ENCODE results near the gene SPOP. TPM values are rescaled to one million over a fixed set of nuclear protein-coding genes. Genes with fewer than 3 reads are reported as not detected.

Gene SPOP
- total RNA-seq, 1 experiment from 2014 or later: 58.0 TPM

GRCh38 chr17:49603238-49603637 lies 74.7 kb downstream of the SPOP start:
- no peak overlapping the region for H3K4me3 ChIP-seq (ENCODE audit: low read depth in 2 of 2, low read length in 2 of 2)
- ATAC-seq (no peak), DNase-seq (ENCODE audit: low read depth, low spot score) (no peak)
- CTCF ChIA-PET: no interaction called here
- no peaks in the 10 kb centered on the region for H3K4me1 ChIP-seq (ENCODE audit: control insufficient read depth, insufficient read depth, low read length)
- H3K27ac ChIP-seq (ENCODE audit: low read length): no peak overlapping the region
- H3K27me3 ChIP-seq (ENCODE audit: control insufficient read depth, insufficient read depth, low read length): no peaks in the 10 kb centered on the region
- BruUV-seq (replicated peaks): no TSS peak
- intact Hi-C loops (cut with micrococcal nuclease; ENCODE audit: unreplicated experiment): no loop called here
- TF ChIP-seq TCF7L2 (IDR thresholded peaks at IDR 0.05; ENCODE audit: low read depth, low read length): no peak
- in situ Hi-C loops (cut with HindIII; ENCODE audit: low pct_unique_long_range_greater_than_20kb, low sequenced_read_pairs): no loop called here
- H3K9me3 ChIP-seq (ENCODE audit: control insufficient read depth, insufficient read depth, low read depth, low read length): no peaks in the 10 kb centered on the region
- peaks cover 16% of the 10 kb centered on the region for H3K36me3 ChIP-seq (ENCODE audit: control insufficient read depth, insufficient read depth, low read length)
- POLR2A ChIA-PET: no interaction called here

DNA sequence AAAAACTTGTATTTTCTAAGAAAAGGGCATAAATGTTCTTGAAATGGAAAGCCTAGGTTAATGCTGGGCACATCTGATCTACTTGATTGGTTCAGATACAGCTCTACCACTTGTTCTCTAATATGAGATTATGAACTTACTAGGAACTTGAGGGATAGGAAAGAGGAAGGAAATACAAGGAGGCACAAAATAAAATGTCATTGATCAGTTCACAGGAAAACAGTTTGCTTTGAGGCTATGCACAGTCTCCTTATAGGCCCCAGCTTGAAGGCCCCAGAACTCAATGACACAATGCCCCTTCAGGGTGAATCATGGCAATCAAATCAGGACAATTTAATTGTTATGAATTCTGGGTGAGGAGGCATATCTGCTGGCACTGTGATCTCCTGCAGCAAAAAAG lies 75.1 kb downstream of the SPOP start:
- Histone ChIP-seq H3K36me3 (ENCODE audit: control insufficient read depth, insufficient read depth, low read length) (peaks cover 15% of the 10 kb centered on the region), H3K27ac (ENCODE audit: low read length) (no peak overlapping the region), H3K27me3 (ENCODE audit: control insufficient read depth, insufficient read depth, low read length) (no peaks in the 10 kb centered on the region), H3K9me3 (ENCODE audit: control insufficient read depth, insufficient read depth, low read depth, low read length) (no peaks in the 10 kb centered on the region), H3K4me1 (ENCODE audit: control insufficient read depth, insufficient read depth, low read length) (no peaks in the 10 kb centered on the region), H3K4me3 (ENCODE audit: low read depth in 2 of 2, low read length in 2 of 2) (no peak overlapping the region)
- no peak for ATAC-seq
- TF ChIP-seq SIN3A (IDR thresholded peaks at IDR 0.05; ENCODE audit: borderline replicate concordance, insufficient read depth, low read depth, low read length) (no peak), CTCF (IDR thresholded peaks at IDR 0.05) (no peak), POLR2AphosphoS5 (IDR thresholded peaks at IDR 0.05; ENCODE audit: low read depth, low read length) (no peak), TCF7L2 (IDR thresholded peaks at IDR 0.05; ENCODE audit: low read depth, low read length) (no peak)
- TF ChIP-seq, protein P1, sequence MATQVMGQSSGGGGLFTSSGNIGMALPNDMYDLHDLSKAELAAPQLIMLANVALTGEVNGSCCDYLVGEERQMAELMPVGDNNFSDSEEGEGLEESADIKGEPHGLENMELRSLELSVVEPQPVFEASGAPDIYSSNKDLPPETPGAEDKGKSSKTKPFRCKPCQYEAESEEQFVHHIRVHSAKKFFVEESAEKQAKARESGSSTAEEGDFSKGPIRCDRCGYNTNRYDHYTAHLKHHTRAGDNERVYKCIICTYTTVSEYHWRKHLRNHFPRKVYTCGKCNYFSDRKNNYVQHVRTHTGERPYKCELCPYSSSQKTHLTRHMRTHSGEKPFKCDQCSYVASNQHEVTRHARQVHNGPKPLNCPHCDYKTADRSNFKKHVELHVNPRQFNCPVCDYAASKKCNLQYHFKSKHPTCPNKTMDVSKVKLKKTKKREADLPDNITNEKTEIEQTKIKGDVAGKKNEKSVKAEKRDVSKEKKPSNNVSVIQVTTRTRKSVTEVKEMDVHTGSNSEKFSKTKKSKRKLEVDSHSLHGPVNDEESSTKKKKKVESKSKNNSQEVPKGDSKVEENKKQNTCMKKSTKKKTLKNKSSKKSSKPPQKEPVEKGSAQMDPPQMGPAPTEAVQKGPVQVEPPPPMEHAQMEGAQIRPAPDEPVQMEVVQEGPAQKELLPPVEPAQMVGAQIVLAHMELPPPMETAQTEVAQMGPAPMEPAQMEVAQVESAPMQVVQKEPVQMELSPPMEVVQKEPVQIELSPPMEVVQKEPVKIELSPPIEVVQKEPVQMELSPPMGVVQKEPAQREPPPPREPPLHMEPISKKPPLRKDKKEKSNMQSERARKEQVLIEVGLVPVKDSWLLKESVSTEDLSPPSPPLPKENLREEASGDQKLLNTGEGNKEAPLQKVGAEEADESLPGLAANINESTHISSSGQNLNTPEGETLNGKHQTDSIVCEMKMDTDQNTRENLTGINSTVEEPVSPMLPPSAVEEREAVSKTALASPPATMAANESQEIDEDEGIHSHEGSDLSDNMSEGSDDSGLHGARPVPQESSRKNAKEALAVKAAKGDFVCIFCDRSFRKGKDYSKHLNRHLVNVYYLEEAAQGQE (IDR thresholded peaks at IDR 0.05; ENCODE audit: insufficient read depth in 1 of 2, low read depth in 2 of 2, low read length in 1 of 2): no peak
- in situ Hi-C loops (cut with HindIII; ENCODE audit: low pct_unique_long_range_greater_than_20kb, low sequenced_read_pairs) (no loop called here), intact Hi-C loops (cut with micrococcal nuclease; ENCODE audit: unreplicated experiment) (no loop called here)
- POLR2A ChIA-PET: no interaction called here
- BruUV-seq (replicated peaks): no TSS peak
- DNase-seq (ENCODE audit: low read depth, low spot score): no peak
- CTCF ChIA-PET: no interaction called here

GRCh38 chr17:49600949-49601348 lies 76.9 kb downstream of the SPOP start:
- no TSS peak for BruUV-seq (replicated peaks)
- Histone ChIP-seq H3K4me3 (ENCODE audit: low read depth in 2 of 2, low read length in 2 of 2) (no peak overlapping the region), H3K27ac (ENCODE audit: low read length) (no peak overlapping the region), H3K9me3 (ENCODE audit: control insufficient read depth, insufficient read depth, low read depth, low read length) (no peaks in the 10 kb centered on the region), H3K4me1 (ENCODE audit: control insufficient read depth, insufficient read depth, low read length) (no peaks in the 10 kb centered on the region), H3K36me3 (ENCODE audit: control insufficient read depth, insufficient read depth, low read length) (peaks cover 11% of the 10 kb centered on the region), H3K27me3 (ENCODE audit: control insufficient read depth, insufficient read depth, low read length) (no peaks in the 10 kb centered on the region)
- in situ Hi-C loops (cut with HindIII; ENCODE audit: low pct_unique_long_range_greater_than_20kb, low sequenced_read_pairs): no loop called here
- intact Hi-C loops (cut with micrococcal nuclease; ENCODE audit: unreplicated experiment): no loop called here
- DNase-seq (ENCODE audit: low read depth, low spot score): no peak
- POLR2A ChIA-PET: no interaction called here
- ATAC-seq: no peak
- CTCF ChIA-PET: no interaction called here
- no peak for TF ChIP-seq POLR2AphosphoS5 (IDR thresholded peaks at IDR 0.05; ENCODE audit: low read depth, low read length)
- no peak for TF ChIP-seq SIN3A (IDR thresholded peaks at IDR 0.05; ENCODE audit: borderline replicate concordance, insufficient read depth, low read depth, low read length)
- TF ChIP-seq, protein P1 (IDR thresholded peaks at IDR 0.05; ENCODE audit: insufficient read depth in 1 of 2, low read depth in 2 of 2, low read length in 1 of 2): no peak
- TF ChIP-seq TCF7L2 (IDR thresholded peaks at IDR 0.05; ENCODE audit: low read depth, low read length): no peak
- no peak for TF ChIP-seq CTCF (IDR thresholded peaks at IDR 0.05)
